ENCODE measurements around the gene SH3PXD2B.
"Not testable (repeated sequence)": the region's sequence is repeated elsewhere in the genome, so short reads cannot be mapped to it uniquely, and the experiment has no call there.

SH3PXD2B gene

DNA sequence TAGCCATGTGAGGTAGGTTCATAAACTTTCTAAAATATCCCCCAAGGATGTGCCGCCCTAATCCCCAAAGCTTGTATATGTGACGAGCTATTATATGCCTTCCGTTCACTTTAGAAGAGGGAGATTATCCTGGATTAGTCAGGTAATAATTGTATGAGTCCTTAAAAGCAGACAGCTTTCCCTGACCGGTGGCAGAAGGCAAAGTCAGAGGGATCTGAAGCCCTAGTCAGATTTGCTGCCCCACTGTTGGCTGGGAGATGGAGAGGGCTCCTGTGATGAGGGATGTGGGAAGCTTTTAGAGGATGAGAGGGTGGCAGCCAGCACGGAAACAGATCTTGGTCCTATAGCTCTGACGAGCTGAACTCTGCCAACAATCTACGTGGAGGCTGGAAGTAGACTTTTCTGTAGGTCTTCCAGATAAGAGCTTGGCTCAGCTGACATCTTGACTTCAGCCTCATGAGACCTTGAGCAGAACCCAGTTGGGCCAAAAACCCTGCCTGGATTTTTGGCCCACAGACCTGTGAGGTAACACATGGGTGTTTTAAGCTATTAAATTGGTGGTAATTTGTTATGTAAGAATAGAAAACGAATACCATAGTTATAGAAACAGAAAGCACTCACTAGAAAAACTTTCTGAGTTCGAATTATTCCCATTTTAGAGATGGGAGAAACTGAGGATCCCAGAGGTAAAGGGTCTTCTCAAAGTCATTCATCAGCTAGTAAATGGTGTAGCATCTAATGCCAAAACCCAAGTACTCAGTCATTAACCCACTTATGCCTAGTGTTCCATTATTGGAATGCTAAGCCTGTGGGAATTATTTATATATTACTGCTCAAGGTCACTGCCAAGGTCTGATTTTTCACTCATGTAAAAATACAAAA lies 48.9 kb downstream of the SH3PXD2B start:
- in situ Hi-C loops (cut with MboI; ENCODE audit: low sequenced_read_pairs) = no loop called here

DNA sequence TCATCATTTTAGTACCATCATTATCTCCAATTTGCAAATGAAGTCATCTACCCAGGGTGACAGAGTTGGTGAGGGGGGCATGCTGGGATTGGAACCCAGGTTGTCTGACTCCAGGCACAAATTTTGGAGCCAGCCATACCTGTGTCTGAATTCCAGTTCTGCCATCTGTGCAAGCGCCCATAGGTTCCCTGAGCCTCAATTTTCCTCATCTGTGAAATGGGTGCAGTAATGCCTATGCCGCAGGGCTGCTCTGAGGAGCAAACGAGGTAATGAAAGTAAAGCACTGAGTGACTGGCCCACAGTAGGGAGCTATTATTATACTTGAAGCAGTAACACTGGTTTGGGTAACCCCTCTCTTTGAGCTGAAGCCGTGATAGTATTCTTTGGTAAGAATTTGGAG lies 49.6 kb downstream of the SH3PXD2B start:
- in situ Hi-C loops (cut with MboI; ENCODE audit: low sequenced_read_pairs) = no loop called here

DNA sequence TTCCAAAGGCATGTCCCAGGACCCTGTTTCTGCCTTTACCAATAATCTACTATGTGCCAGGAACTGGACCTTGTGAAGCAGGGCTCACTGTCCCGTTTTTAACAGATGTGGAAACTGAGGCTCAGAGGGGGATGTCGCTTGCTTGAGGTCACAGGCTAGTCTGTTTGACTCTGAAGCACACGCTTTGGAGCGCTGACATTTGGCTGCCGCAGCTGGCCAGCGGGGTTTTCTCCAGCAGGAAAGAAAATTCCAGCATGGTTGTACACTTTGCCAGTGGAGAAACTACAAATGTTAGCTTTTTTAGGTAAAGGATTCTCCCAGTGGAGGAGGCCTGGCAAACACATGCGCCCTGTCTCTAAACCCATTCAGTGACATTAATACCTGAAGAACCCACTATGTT lies 50.5 kb downstream of the SH3PXD2B start:
- in situ Hi-C loops (cut with MboI; ENCODE audit: low sequenced_read_pairs) = no loop called here

DNA sequence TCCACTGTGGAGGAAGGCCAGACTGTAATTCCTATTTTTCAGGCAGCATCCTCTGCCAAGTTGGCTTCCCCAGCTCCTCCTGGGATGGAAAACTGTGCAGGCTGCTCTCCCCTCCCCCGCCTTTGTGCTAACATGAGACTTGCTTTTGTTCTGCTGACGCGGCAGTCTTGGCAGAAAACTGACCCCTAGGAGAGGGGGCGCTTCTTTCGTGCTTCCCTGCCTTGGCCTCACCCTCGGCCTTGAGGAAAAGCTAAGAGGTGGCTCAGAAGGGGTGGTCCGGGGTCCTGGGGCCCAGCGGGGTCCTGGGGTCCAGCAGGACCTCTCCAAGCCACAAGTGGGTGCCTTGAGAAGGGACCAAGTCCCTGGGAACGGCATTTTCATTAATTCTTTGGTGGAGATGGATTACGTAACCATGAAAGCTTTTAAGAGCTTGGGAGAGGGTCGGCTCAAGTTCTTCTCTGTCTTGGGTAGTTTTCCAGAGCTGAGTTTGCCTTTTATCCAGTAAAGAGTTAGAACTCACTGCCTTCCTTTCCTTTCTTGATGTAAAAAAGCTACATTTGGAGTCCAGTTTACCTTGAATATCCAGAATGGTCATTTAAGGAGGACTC lies 51.0 kb downstream of the SH3PXD2B start:
- in situ Hi-C loops (cut with MboI; ENCODE audit: low sequenced_read_pairs) = no loop called here

DNA sequence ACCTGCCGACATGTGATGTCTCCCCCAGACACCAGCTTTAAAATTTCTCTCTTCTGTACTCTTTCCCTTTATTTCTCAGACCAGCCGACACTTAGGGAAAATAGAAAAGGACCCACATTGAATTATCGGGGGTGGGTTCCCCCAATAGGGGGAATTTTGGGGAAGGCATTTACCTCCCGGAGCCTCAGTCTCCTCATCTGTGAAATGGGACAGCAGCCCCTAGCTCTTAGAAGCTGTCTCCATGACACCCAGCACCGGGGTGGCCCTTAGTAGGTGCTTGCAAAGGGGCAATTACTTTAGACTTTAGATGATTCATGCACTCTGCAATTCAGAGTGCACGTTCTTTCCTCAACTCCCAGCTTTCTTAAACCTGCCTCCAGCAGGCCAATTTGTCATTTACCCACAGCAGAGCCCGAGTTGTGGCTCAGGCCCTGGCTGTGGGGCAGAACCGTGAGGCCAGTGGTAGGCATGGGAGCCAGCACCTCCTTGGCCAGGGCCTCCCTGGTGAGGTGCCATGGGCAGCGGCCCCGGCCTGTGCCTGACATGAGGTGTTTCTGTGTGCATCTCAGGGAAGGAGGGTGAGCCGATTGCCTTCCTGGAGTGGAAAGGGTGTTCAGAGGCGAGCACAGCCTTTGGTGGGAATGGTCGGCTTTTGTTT lies 51.7 kb downstream of the SH3PXD2B start:
- in situ Hi-C loops (cut with MboI; ENCODE audit: low sequenced_read_pairs) = no loop called here

DNA sequence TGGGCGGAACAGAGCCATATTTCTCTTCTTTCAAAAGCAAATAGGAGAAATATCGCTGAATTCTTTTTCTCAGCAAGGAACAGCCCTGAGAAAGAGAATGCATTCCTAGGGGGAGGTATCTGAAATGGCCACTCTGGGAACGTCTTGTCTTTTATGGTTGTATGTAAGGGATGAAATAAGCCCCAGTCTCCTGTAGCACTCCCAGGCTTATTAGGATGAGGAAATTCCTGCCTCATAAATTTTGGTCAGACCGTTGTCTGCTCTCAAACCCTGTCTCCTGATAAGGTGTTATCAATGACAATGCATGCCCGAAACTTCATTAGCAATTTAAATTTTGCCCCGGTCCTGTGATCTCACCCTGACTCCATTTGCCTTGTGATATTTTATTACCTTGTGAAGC lies 52.3 kb downstream of the SH3PXD2B start:
- in situ Hi-C loops (cut with MboI; ENCODE audit: low sequenced_read_pairs) = not testable (repeated sequence)

DNA sequence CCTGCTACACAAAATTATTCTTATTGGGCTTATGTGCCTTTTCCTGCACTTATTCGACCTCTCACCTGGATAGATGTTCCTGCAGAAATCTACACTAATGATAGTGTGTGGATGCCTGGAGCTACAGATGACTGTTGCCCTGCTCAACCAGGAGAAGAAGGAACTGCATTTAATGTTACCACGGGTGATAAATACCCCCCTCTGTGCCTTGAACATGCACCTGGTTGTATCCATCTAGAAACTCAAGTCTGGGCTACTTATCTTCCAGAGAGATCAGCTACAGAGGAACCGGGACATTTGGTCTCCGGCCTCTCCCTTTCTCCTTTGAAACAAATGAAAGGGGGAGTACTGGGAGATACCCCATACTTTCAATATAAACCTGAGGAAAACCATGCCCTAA lies 54.5 kb downstream of the SH3PXD2B start:
- in situ Hi-C loops (cut with MboI; ENCODE audit: low sequenced_read_pairs) = no loop called here

DNA sequence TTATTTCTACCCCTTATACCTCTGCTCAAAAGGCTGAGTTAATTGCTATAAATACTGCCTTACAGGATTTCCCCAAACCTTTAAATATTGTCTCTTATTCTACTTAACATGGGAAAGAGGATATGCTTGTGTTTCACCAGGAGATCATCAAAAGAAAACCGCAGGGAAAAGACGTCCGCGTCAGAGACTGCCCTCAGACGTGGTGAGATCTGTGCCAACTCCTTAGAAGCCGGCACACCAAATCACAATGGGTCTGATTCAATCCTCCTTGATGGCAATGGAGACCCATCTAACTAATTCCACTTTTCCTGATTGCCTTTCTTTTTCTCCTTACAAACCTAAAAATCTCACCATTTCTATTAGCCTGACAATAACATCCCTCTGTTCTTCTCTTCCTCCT lies 55.0 kb downstream of the SH3PXD2B start:
- in situ Hi-C loops (cut with MboI; ENCODE audit: low sequenced_read_pairs) = no loop called here

DNA sequence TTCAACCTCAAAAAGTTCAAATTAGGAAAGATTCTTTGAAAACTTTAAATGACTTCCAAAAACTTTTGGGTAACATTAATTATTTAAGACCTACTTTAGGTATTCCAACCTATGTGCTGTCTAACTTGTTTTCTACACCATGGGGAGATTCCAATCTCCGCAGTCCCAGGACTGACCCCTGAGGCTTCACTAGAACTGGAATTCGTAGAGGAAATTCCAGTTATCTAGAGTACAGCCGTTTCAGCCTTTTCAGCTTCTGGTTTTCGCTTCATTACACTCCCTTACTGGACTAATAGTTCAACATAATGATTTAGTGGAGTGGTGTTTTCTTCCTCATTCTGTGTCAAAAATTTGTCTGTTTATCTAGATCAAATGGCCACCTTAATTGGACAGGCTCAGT lies 55.7 kb downstream of the SH3PXD2B start:
- in situ Hi-C loops (cut with MboI; ENCODE audit: low sequenced_read_pairs) = not testable (repeated sequence)

DNA sequence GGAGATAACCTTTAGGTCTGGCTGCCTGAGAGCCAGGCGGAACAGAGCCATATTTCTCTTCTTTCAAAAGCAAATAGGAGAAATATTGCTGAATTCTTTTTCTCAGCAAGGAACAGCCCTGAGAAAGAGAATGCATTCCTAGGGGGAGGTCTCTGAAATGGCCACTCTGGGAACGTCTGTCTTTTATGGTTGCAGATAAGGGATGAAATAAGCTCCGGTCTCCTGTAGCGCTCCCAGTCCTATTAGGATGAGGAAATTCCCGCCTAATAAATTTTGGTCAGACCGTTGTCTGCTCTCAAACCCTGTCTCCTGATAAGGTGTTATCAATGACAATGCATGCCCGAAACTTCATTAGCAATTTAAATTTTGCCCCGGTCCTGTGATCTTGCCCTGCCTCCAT lies 57.3 kb downstream of the SH3PXD2B start:
- in situ Hi-C loops (cut with MboI; ENCODE audit: low sequenced_read_pairs) = not testable (repeated sequence)

DNA sequence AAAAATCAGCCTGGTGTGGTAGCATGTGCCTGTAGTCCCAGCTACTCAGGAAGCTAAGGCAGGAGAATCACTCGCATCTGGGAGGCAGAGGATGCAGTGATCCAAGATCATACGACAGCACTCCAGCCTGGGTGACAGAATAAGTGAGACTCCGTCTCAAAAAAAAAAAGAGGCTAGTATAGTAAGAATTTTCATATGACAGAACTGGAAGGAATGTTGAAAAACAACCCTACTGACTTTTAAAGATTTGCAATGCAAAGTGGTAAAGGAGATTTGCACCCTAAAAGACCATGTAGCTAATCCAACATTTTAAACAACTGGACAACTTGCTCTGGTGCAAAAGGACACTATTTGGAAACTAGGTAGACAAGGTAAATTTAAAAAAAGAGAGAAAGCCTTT lies 58.1 kb downstream of the SH3PXD2B start:
- in situ Hi-C loops (cut with MboI; ENCODE audit: low sequenced_read_pairs) = no loop called here

DNA sequence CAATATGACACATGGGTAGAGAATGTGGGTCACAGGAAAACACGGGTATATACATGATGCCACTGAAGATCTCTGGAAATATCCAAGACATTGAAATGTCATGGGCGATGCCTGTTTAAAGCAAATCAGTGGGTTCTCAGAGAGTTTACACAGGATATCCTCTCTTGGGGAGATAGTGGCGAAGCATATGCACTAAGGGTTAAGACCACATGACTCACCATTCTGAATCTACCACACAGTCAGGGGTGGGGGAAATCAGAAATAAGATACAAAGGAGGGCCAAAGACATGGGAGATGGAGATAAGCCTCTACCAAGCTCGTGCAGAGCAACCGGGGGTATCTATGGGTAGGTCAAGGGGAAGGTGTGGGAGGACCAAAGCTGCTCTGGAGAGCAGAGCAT lies 58.8 kb downstream of the SH3PXD2B start:
- in situ Hi-C loops (cut with MboI; ENCODE audit: low sequenced_read_pairs) = no loop called here

DNA sequence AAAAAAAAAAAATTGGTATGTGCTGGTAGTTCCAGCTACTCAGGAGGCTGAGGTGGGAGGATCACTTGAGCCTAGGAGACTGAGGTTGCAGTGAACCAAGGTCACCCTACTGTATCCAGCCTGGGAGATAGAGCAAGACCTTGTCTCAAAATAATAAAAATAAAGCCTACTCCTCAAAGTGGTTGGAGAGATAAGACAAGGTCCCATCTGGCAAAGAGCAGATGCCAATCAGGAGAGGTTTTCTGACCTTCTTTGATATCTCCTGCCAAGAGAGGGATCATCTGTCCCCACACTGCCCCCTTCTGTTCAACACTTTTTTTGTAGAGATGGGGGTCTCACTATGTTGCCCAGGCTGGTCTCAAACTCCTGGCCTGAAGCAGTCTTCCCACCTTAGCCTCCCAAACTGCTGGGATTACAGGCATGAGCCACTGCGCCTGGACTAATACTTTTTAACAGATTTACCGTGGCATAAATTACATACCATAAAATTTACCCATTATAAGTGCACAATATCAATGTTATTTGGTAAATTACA lies 64.7 kb downstream of the SH3PXD2B start:
- in situ Hi-C loops (cut with MboI; ENCODE audit: low sequenced_read_pairs) = no loop called here

DNA sequence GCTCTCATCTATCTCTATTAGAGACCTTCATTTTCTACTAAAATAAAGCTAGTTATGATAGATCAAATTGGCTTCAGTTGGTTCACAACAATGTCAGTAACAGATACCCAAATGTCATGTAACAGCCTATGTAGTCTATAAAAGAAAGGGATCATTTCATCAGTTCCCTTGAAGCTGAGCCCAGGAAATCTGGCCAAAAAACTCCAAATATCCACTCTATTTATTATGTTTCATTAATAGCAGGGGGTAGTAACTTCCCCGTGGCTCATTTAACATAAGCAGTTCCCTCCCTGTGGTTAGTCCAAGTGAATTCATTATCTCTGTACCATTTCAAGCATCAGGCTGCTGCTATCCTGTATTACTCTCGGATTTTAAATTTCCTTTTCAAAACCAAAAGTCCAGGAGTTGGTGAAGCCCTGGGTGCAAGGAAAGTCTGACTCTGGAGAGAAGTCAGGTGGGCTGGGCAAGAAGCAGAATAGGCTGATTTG lies 66.0 kb downstream of the SH3PXD2B start:
- in situ Hi-C loops (cut with MboI; ENCODE audit: low sequenced_read_pairs) = no loop called here

DNA sequence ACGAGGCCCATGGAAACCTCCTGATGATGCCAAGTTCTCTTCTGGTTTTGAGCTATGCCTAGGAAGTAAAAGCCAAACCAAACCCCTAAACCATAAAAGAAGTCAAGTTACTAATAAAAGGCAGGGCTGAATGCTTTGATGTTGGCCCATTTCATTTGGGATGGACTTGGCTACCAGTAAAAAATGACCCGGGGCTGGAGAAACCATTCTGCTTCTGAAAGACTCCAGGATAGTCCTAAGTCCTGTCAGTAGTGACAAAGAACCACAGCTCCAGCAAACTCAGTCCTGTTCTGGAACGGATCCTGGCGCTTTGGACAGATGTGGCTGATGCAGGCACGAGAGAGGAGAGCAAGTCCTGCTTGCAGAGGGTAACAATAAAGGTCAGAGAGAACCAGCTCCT lies 68.6 kb downstream of the SH3PXD2B start:
- in situ Hi-C loops (cut with MboI; ENCODE audit: low sequenced_read_pairs) = no loop called here

DNA sequence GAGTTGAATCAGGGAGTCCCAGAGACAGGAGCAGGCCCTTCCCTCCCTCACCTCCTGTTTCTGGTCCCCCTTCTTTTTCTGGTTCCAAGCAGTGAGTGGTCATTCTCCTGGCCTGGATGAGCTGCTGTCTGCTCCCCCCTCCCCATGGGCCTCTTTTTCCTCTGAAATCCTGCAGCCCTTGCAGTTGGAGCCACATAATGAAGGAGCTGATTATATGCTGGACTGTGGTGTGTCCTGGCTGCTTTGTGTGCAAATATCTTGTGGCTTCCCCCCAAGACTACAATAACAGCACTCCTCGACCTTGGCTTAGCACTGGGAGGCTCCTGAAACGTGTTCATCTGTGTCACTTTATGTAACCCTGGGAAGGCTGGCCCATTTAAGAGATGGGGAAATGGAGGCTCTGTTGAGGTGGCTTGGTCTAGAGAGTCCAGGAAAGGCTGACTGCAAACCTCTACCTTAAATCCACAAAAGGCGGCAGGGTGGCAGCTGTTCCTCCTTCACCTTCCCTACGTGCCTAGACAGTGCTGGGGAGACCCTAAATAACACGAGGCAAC lies 69.2 kb downstream of the SH3PXD2B start:
- in situ Hi-C loops (cut with MboI; ENCODE audit: low sequenced_read_pairs) = no loop called here

DNA sequence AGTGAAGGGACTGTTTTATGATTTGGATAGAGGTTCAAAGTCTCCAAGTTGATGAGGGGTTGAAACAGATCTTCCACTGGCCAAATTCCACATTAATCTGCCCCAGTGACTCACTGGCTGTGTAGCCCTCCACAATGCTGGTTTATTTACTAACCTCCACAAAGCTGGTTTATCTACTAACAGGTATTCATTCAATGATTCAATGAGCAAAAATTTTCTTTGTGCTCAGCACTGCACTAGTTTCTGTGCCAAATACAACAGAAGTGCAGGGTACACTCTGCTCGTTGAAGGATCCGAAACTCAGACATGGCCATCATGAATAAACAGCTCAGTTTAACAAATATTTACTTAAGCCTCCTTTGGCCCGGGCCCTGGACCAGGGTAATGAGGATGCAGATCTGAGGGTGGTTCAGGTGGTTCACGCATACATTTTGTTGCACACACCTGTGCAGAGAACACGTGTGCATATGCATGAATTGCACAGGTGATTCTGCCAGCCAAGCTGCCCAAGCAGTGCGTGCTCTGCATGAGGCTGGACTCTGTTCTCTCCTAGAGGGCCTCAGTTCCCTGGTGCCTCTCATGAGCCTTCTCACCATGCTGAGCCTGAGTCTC lies 71.0 kb downstream of the SH3PXD2B start:
- in situ Hi-C loops (cut with MboI; ENCODE audit: low sequenced_read_pairs) = no loop called here

DNA sequence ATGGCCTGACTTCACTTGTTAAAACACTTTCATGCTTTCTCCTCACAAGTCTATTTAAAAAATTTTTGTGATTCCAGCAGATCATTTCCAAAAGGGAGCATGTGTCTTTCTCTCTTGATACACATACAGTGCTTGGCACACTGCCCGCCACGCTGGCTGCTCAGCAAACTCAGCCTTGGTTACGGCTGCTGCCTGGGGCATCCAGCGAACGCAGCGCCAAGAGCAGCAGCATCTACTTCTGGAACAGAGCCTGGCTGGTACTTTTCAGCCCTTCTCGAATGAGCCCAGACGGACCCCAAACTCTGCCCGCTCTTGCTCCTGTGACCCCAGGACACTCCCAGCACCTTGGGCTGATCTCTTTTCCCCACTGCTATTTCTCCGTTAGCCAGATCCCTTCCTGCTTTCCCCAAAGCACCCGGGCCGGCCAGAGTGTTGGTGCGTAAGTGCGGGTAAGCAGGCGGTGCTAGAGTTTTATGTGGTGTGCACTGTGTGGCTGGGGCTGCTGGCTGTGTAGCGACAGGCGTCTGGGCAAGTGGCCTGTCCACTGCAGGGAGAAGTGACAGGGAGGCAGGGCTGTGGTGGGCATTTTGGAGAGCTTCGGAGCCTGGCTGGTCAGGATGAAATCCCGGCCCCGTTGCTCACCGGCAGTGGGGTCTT lies 73.2 kb downstream of the SH3PXD2B start:
- in situ Hi-C loops (cut with MboI; ENCODE audit: low sequenced_read_pairs) = no loop called here

DNA sequence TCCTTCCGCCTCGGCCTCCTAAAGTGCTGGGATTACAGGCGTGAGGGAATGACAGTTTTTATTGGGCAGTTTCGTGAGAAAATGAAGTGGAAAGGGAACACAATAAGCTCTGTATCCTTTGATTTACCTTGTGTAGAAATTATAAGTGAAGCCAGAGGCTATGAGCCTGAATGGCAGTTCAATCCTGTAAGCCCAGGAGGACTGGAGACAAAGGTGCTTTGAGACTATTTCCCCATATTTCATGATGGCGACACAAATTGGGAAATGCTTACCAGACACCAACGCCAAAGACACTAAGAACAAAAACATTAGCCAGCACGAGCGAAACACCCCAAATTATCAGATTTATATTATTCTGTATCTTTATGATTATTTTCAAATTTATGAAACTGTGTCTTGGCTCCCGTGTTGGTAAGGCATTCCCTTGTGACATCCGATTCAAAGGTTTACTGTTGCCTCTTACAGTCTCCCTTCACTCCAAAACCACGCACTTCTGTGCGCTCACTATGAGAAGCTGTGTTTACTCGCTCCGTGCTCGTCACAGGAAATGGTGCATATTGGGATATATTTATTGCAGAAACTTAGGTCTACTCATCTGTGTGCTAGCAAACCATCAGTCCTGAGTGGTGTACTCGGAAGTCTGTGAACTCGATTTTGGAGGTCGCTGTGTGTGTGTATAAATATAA lies 73.9 kb downstream of the SH3PXD2B start:
- in situ Hi-C loops (cut with MboI; ENCODE audit: low sequenced_read_pairs) = no loop called here

DNA sequence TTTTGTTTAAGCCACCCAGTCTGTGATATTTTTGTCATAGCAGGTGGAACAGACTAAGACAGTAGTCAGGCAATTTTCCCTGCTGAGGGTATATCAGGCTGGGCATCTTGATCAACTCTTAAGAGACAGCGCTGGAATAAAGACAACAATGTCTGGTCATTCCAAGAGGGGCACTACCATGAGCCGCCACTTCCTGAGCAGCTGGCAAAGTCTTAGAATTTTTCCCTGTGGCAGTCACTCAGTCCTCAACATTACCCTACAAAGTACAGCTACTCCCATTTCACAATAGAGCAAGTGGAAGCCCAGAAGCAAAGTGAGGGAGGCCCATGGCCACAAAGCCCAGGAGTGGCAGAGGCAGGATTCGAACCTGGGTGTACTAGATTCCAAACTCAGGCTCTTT lies 74.8 kb downstream of the SH3PXD2B start:
- in situ Hi-C loops (cut with MboI; ENCODE audit: low sequenced_read_pairs) = no loop called here

Measured in HL-60/S4 treated with phorbol 12-myristate 13-acetate at 8.2 ng/mL for 4 days and 3 days (cell line).